Adipose tissue (tissue), 3 donors: ENCODE results near the gene OR10A3. TPM values are rescaled to one million over a fixed set of nuclear protein-coding genes. Genes with fewer than 3 reads are reported as not detected.

Source experiments
- H3K27ac ChIP-seq: one replicate; pipeline ENCODE4 v1.5.1; 2013; ENCODE audit warnings: low read depth, low read length
- WGBS, 3 donors: extraction: QIAGEN DNeasy Blood & Tissue Kit; methylation state at CpG; one replicate each; pipeline ENCODE4 v1.1.7; 2013; 5-methylcytosine and 5-hydroxymethylcytosine counted together
- polyA plus RNA-seq, 3 donors: library from polyadenylated mRNA; stranded (reverse); fragments of 200-250 nt; gene quantifications; one replicate each; pipeline ENCODE4 v1.2.3, GENCODE V29; 2013
- donor health status: healthy with polysubstance abuse.
- donor health status: Bipolar disorder and iron deficiency.
- donor health status: healthy.

The OR10A3 gene
- polyA plus RNA-seq, 3 donors: not detected

- WGBS, 3 donors: 31 to 86% (median 85%) methylated on average over 1 of the region's 1 CpG
- H3K27ac ChIP-seq: no peak overlapping the region
Measured at GRCh38 chr11:7949934-7950333, 8.4 kb upstream of the OR10A3 start.

GRCh38 chr11:7944123-7944522, 2.6 kb upstream of the OR10A3 start:
- H3K27ac ChIP-seq: no peak overlapping the region
- 84 to 88% (median 86%) methylated on average over 2 of the region's 2 CpGs for WGBS, 3 donors

GRCh38 chr11:7941146-7941545, 362 bp downstream of the OR10A3 start:
- no peak overlapping the region for H3K27ac ChIP-seq
- WGBS, 3 donors: 53 to 75% (median 65%) methylated on average over 5 of the region's 5 CpGs

- WGBS, 3 donors: 14 to 36% (median 19%) methylated on average over 1 of the region's 1 CpG
Measured at GRCh38 chr11:7936615-7937014, 4.9 kb downstream of the OR10A3 start.

GRCh38 chr11:7931168-7931567, 10.3 kb downstream of the OR10A3 start, which contains the start of gene OR10A6:
OR10A6 (minus strand) TSS chr11:7931268; CDS start chr11:7928662, 2,606 bp downstream.
- 70 to 80% (median 79%) methylated on average over 4 of the region's 4 CpGs for WGBS, 3 donors
- no peak within 1 kb of the TSS for H3K27ac ChIP-seq

More at GRCh38 chr11:7936615-7937014, 4.9 kb downstream of the OR10A3 start:
- no peak overlapping the region for H3K27ac ChIP-seq

- WGBS, 3 donors: 85 to 90% (median 87%) methylated on average over 6 of the region's 6 CpGs
- H3K27ac ChIP-seq: no peak overlapping the region
Measured at GRCh38 chr11:7927635-7928034, 13.9 kb downstream of the OR10A3 start.

GRCh38 chr11:7924536-7924935, 17.0 kb downstream of the OR10A3 start:
- 24 to 72% (median 64%) methylated on average over 2 of the region's 2 CpGs for WGBS, 3 donors
- H3K27ac ChIP-seq: no peak overlapping the region

GRCh38 chr11:7918141-7918540, 23.4 kb downstream of the OR10A3 start:
- WGBS, 3 donors: 66 to 80% (median 67%) methylated on average over 2 of the region's 2 CpGs
- H3K27ac ChIP-seq: no peak overlapping the region

- H3K27ac ChIP-seq: no peak overlapping the region
Measured at GRCh38 chr11:7911011-7911410, 30.5 kb downstream of the OR10A3 start.

GRCh38 chr11:7910286-7910788, 31.2 kb downstream of the OR10A3 start:
- 33 to 45% (median 41%) methylated on average over 2 of the region's 2 CpGs for WGBS, 3 donors
- H3K27ac ChIP-seq: no peak overlapping the region

- no peak overlapping the region for H3K27ac ChIP-seq
- WGBS, 3 donors: 42 to 54% (median 48%) methylated on average over 2 of the region's 2 CpGs
Measured at GRCh38 chr11:7909585-7910285, 31.8 kb downstream of the OR10A3 start.

- H3K27ac ChIP-seq: no peak overlapping the region
- 45 to 58% (median 51%) methylated on average over 3 of the region's 3 CpGs for WGBS, 3 donors
Measured at GRCh38 chr11:7907121-7907520, 34.4 kb downstream of the OR10A3 start.

- no peak overlapping the region for H3K27ac ChIP-seq
- 15 to 41% (median 21%) methylated on average over 4 of the region's 4 CpGs for WGBS, 3 donors
Measured at GRCh38 chr11:7906481-7906880, 35.0 kb downstream of the OR10A3 start.

GRCh38 chr11:7905961-7906429, 35.5 kb downstream of the OR10A3 start:
- H3K27ac ChIP-seq: no peak overlapping the region
- 51 to 65% (median 58%) methylated on average over 3 of the region's 3 CpGs for WGBS, 3 donors

- no peak overlapping the region for H3K27ac ChIP-seq
- WGBS, 3 donors: 76 to 86% (median 81%) methylated on average over 9 of the region's 9 CpGs
Measured at GRCh38 chr11:7905549-7905948, 36.0 kb downstream of the OR10A3 start.

GRCh38 chr11:7904917-7905316, 36.6 kb downstream of the OR10A3 start:
- 51 to 69% (median 67%) methylated on average over 3 of the region's 3 CpGs for WGBS, 3 donors
- no peak overlapping the region for H3K27ac ChIP-seq

- no peak overlapping the region for H3K27ac ChIP-seq
- 18 to 31% (median 22%) methylated on average over 2 of the region's 2 CpGs for WGBS, 3 donors
Measured at GRCh38 chr11:7903940-7904339, 37.6 kb downstream of the OR10A3 start.

GRCh38 chr11:7901319-7901854, 40.1 kb downstream of the OR10A3 start:
- 51% methylated on average over 3 of the region's 3 CpGs for WGBS, 3 donors
- no peak overlapping the region for H3K27ac ChIP-seq

GRCh38 chr11:7900686-7901085, 40.8 kb downstream of the OR10A3 start:
- WGBS, 3 donors: 86 to 89% (median 88%) methylated on average over 4 of the region's 4 CpGs
- no peak overlapping the region for H3K27ac ChIP-seq

GRCh38 chr11:7899418-7899817, 42.1 kb downstream of the OR10A3 start:
- 56 to 63% (median 59%) methylated on average over 4 of the region's 4 CpGs for WGBS, 3 donors
- H3K27ac ChIP-seq: no peak overlapping the region
